A549 (cell line): ENCODE data around the gene KMT2C. TPM values are rescaled to one million over a fixed set of nuclear protein-coding genes. Genes with fewer than 3 reads are reported as not detected.

ENCODE experiments used
- ATAC-seq, 2 experiments: fragments of 200-7000 bp in 1 of 2; fragments of >200 bp in 1 of 2; cut with Nextera tagmentation in 1 of 2; cut with Tn5 transposase in 1 of 2; 3 replicates each; pipeline versions ENCODE4 v1.8.0 to v1.9.1; 2018 to 2020; ENCODE audit warnings: mild to moderate bottlenecking in 1 of 2, moderate library complexity in 1 of 2
- CTCF ChIA-PET: fragments of 300-600 bp; sonication (Branson Sonifier 250); formaldehyde crosslinking; extraction: SDS; loops from one replicate; lab custom pipeline; 2021; ENCODE audit warnings: antibody characterized with exemption, inconsistent platforms; lab: Yijun Ruan, JAX
- POLR2A ChIA-PET: fragments of 350-600 bp; formaldehyde crosslinking; extraction: SDS; loops from one replicate; lab custom pipeline; 2021; ENCODE audit warnings: antibody characterized with exemption, inconsistent platforms; lab: Yijun Ruan, JAX
- DNase-seq, 2 experiments: peaks; one replicate each; pipeline versions ENCODE4 v3.0.0 to v3.0.0-alpha.2; 2011 to 2016; ENCODE audit warnings: low read depth in 1 of 2, low spot score in 1 of 2
- FAIRE-seq: peaks from 2 replicates; lab custom pipeline; 2011; peaks lifted over from hg19 to GRCh38; lab: Jason Lieb, UNC
- H3K27ac ChIP-seq, 2 experiments: fragments of >200 bp; sonication (Bioruptor Twin); formaldehyde crosslinking; 3 replicates each; pipeline ENCODE4 v1.5.1; 2016 to 2017
- H3K4me1 ChIP-seq: fragments of >200 bp; sonication (Bioruptor Twin); formaldehyde crosslinking; 3 replicates; pipeline ENCODE4 v1.6.1; 2016
- H3K4me2 ChIP-seq: fragments of >200 bp; sonication (Bioruptor Twin); formaldehyde crosslinking; 3 replicates; pipeline ENCODE4 v1.6.1; 2016
- H3K4me3 ChIP-seq: fragments of >200 bp; sonication (Bioruptor Twin); formaldehyde crosslinking; 3 replicates; pipeline ENCODE4 v1.5.1; 2016
- H3K9me3 ChIP-seq: fragments of >200 bp; sonication (Bioruptor Twin); formaldehyde crosslinking; 3 replicates; pipeline ENCODE4 v1.6.1; 2016
- CHD2 ChIP-seq: fragments of 150-350 bp; IDR thresholded peaks from 2 replicates; pipeline ENCODE4 v1.6.1; 2014; ENCODE audit warnings: low read length; ENCODE audit not compliant: partially characterized antibody
- CHD4 ChIP-seq: fragments of 200-600 bp; sonication (generic); IDR thresholded peaks from 2 replicates; pipeline ENCODE4 v1.6.1; 2016; ENCODE audit warnings: antibody characterized with exemption, mild to moderate bottlenecking, borderline replicate concordance
- EHF ChIP-seq: fragments of 250-450 bp; sonication (Bioruptor Pico); IDR thresholded peaks from 2 replicates; pipeline ENCODE4 v1.5.0; 2020; ENCODE audit warnings: mild to moderate bottlenecking
- FOSB ChIP-seq: fragments of 250-450 bp; sonication (Bioruptor Pico); IDR thresholded peaks from 2 replicates; pipeline ENCODE4 v1.5.0; 2020; ENCODE audit warnings: mild to moderate bottlenecking, moderate library complexity
- FOSL2 ChIP-seq, 2 experiments: fragments of 450-650 bp in 1 of 2; fragments of >200 bp in 1 of 2; sonication (Bioruptor Twin) in 1 of 2; formaldehyde crosslinking; IDR thresholded peaks; 2 replicates each; pipeline versions ENCODE4 v1.5.0 to v1.6.1; 2016 to 2020; ENCODE audit warnings: mild to moderate bottlenecking in 1 of 2, moderate library complexity in 1 of 2
- FOXS1 ChIP-seq: fragments of 250-450 bp; sonication (Bioruptor Pico); IDR thresholded peaks from 2 replicates; pipeline ENCODE4 v1.5.0; 2020; ENCODE audit warnings: mild to moderate bottlenecking, moderate library complexity
- JUN ChIP-seq, 2 experiments: fragments of >200 bp; sonication (Bioruptor Twin); formaldehyde crosslinking; IDR thresholded peaks; 2 replicates in 1 of 2; 3 replicates in 1 of 2; pipeline ENCODE4 v1.6.1; 2016 to 2017
- JUNB ChIP-seq: fragments of >200 bp; sonication (Bioruptor Twin); formaldehyde crosslinking; IDR thresholded peaks from 2 replicates; pipeline ENCODE4 v1.6.1; 2016
- KDM1A ChIP-seq: fragments of 200-600 bp; sonication (generic); IDR thresholded peaks from 2 replicates; pipeline ENCODE4 v1.6.1; 2016; ENCODE audit warnings: low read depth, mild to moderate bottlenecking
- MAFK ChIP-seq: fragments of 450-650 bp; IDR thresholded peaks from 2 replicates; pipeline ENCODE4 v1.6.1; 2014; ENCODE audit not compliant: partially characterized antibody
- MAX ChIP-seq: IDR thresholded peaks from 2 replicates; pipeline ENCODE4 v1.6.1; 2012
- MAZ ChIP-seq: fragments of 150-350 bp; IDR thresholded peaks from 2 replicates; pipeline ENCODE4 v1.6.1; 2014; ENCODE audit warnings: antibody characterized with exemption, low read depth, low read length, borderline replicate concordance
- MYC ChIP-seq: IDR thresholded peaks from 2 replicates; pipeline ENCODE4 v1.6.1; 2012; ENCODE audit warnings: mild to moderate bottlenecking, inconsistent platforms, low read length, improper control_type of control experiment, borderline replicate concordance
- NFE2L2 ChIP-seq: fragments of 150-350 bp; conservative IDR thresholded peaks from 2 replicates; pipeline ENCODE4 v1.6.1; 2014; ENCODE audit warnings: low read length
- NPAS2 ChIP-seq: fragments of 250-450 bp; sonication (Bioruptor Pico); IDR thresholded peaks from 2 replicates; pipeline ENCODE4 v1.8.0; 2022; ENCODE audit warnings: mild to moderate bottlenecking, moderate library complexity, borderline replicate concordance
- NR3C1 ChIP-seq: fragments of >200 bp; sonication (Bioruptor Twin); formaldehyde crosslinking; IDR thresholded peaks from 3 replicates; pipeline ENCODE4 v1.6.1; 2017
- PHF8 ChIP-seq: fragments of 200-600 bp; sonication (generic); IDR thresholded peaks from 2 replicates; pipeline ENCODE4 v1.6.1; 2016; ENCODE audit warnings: low read depth, mild to moderate bottlenecking, antibody characterized with exemption, moderate library complexity, borderline replicate concordance
- RCOR1 ChIP-seq: fragments of 150-350 bp; IDR thresholded peaks from 2 replicates; pipeline ENCODE4 v1.6.1; 2014; ENCODE audit warnings: antibody characterized with exemption, low read length, low read depth
- RNF2 ChIP-seq: fragments of 200-600 bp; sonication (generic); IDR thresholded peaks from 2 replicates; pipeline ENCODE4 v1.6.1; 2016; ENCODE audit warnings: low read depth, mild to moderate bottlenecking, antibody characterized with exemption, moderate library complexity, borderline replicate concordance
- TFCP2L1 ChIP-seq: fragments of 250-450 bp; sonication (Bioruptor Pico); IDR thresholded peaks from 2 replicates; pipeline ENCODE4 v1.5.0; 2021; ENCODE audit warnings: mild to moderate bottlenecking
- ZC3H11A ChIP-seq: fragments of 450-650 bp; IDR thresholded peaks from 2 replicates; pipeline ENCODE4 v1.6.1; 2014; ENCODE audit warnings: antibody characterized with exemption, mild to moderate bottlenecking
- ZFP36 ChIP-seq: fragments of 450-650 bp; IDR thresholded peaks from 2 replicates; pipeline ENCODE4 v1.6.1; 2014; ENCODE audit warnings: borderline replicate concordance; ENCODE audit not compliant: partially characterized antibody
- ZSCAN20 ChIP-seq: fragments of 250-450 bp; sonication (Bioruptor Pico); IDR thresholded peaks from 2 replicates; pipeline ENCODE4 v1.8.0; 2022; ENCODE audit warnings: mild to moderate bottlenecking, moderate library complexity
- WGBS: methylation state at CpG from one replicate; pipeline ENCODE4 v1.1.6; 2017; ENCODE audit errors: missing lambda C conversion rate; 5-methylcytosine and 5-hydroxymethylcytosine counted together
- polyA plus RNA-seq, 4 experiments: library from polyadenylated mRNA; depleted of rRNA in 3 of 4; stranded (reverse); fragments of >200 nt; fragmentation: RNase III in 1 of 4; extraction: RNeasy Plus Mini Kit Qiagen cat#74134 plus additional on column Dnase treatment in 1 of 4; gene quantifications; 2 replicates in 3 of 4; 3 replicates in 1 of 4; pipeline ENCODE4 v1.2.3, GENCODE V29; 2011 to 2017
- TF ChIP-seq, protein P1 (sequence below): fragments of >200 bp; sonication (Bioruptor Twin); formaldehyde crosslinking; IDR thresholded peaks from 3 replicates; pipeline ENCODE4 v1.6.1; 2016
- TF ChIP-seq, protein P2 (sequence below): fragments of >200 bp; sonication (Bioruptor Twin); formaldehyde crosslinking; IDR thresholded peaks from 3 replicates; pipeline ENCODE4 v1.5.1; 2016
- TF ChIP-seq, protein P3 (sequence below): fragments of 250-450 bp; sonication (Bioruptor Pico); IDR thresholded peaks from 2 replicates; pipeline ENCODE4 v1.5.0; 2020; ENCODE audit warnings: low read depth, mild to moderate bottlenecking, moderate library complexity

KMT2C gene
- polyA plus RNA-seq, 2 of the 4 experiments (the other 2 are of a cell fraction): 4.2 to 13.1 TPM

GRCh38 chr7:152333134-152333533, 102.7 kb downstream of the KMT2C start:
- ChIA-PET CTCF (interaction anchor here (0.6 to 4.5 kb wide), 2 partner anchors 8 to 370 kb away, joined by 3 to 16 read pairs; no protein-coding TSS in a partner anchor), POLR2A (no interaction called here)
- no peak for DNase-seq
- no peaks in the 10 kb centered on the region for H3K9me3 ChIP-seq
- H3K27ac ChIP-seq: no peak overlapping the region
- 0 out of 3 replicates have a peak, but pooled peaks cover 3% of the 10 kb centered on the region for H3K4me1 ChIP-seq
- H3K4me2 ChIP-seq: no peak overlapping the region
- WGBS: 90% methylated on average over 2 of the region's 2 CpGs
- no peak for TF ChIP-seq ZC3H11A
- no peak for TF ChIP-seq CHD2
- no peak for TF ChIP-seq ZSCAN20 (CRISPR knock-in tag)
- no peak for TF ChIP-seq PHF8
- TF ChIP-seq MAFK: no peak
- TF ChIP-seq RNF2: no peak
- no peak for TF ChIP-seq KDM1A
- no peak for TF ChIP-seq NFE2L2
- no peak for FAIRE-seq
- ATAC-seq: no peak
- no peak overlapping the region for H3K4me3 ChIP-seq

- POLR2A ChIA-PET: interaction anchor here (0.6 kb wide), 1 partner anchor 153 kb away, joined by 4 read pairs; no protein-coding TSS in a partner anchor
- CTCF ChIA-PET: interaction anchor here (4.5 kb wide), 1 partner anchor 10 kb away, joined by 16 read pairs; no protein-coding TSS in a partner anchor
- H3K27ac ChIP-seq: no peak overlapping the region
- H3K4me2 ChIP-seq: no peak overlapping the region
- no peaks in the 10 kb centered on the region for H3K4me1 ChIP-seq
- FAIRE-seq: no peak
- H3K4me3 ChIP-seq: no peak overlapping the region
- H3K9me3 ChIP-seq: no peaks in the 10 kb centered on the region
- DNase-seq: no peak
- no peak for ATAC-seq
- WGBS: 95% methylated on average over 2 of the region's 2 CpGs
- TF ChIP-seq ZC3H11A: no peak
- TF ChIP-seq MAFK: peak; percentile 18
- no peak for TF ChIP-seq MAX
Observed at GRCh38 chr7:152330827-152331226, 105.0 kb downstream of the KMT2C start.

DNA sequence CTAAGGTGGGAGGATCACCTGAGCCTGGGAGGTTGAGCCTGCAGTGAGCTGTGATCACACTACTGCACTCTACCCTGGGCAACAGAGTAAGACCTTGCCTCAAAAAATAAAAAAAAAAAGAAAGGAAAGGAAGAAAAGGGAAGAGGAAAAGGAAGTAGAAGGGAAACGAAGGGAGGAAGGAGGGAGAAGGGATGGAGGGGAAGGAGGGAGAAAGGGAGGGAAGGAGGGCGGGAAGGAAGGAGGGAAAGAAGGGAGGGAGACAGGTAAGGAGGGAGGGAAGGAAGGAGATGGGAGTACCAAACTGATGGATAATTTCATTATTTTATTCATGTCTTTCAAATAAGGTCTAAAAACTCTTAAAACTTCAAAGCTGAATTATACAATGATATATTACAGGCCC, 106.3 kb downstream of the KMT2C start:
- H3K4me2 ChIP-seq: no peak overlapping the region
- no peak overlapping the region for H3K27ac ChIP-seq
- no peaks in the 10 kb centered on the region for H3K9me3 ChIP-seq
- 79% methylated on average over 1 of the region's 2 CpGs for WGBS
- ATAC-seq (no peak), DNase-seq (no peak), FAIRE-seq (no peak)
- ChIA-PET POLR2A (interaction anchor here (0.6 kb wide), 1 partner anchor 166 kb away, joined by 4 read pairs; no protein-coding TSS in a partner anchor), CTCF (interaction anchor here (1.0 to 4.5 kb wide), 3 partner anchors 11 to 12 kb away, joined by 3 to 16 read pairs (median 3); no protein-coding TSS in a partner anchor)
- no peaks in the 10 kb centered on the region for H3K4me1 ChIP-seq
- TF ChIP-seq, protein P1, sequence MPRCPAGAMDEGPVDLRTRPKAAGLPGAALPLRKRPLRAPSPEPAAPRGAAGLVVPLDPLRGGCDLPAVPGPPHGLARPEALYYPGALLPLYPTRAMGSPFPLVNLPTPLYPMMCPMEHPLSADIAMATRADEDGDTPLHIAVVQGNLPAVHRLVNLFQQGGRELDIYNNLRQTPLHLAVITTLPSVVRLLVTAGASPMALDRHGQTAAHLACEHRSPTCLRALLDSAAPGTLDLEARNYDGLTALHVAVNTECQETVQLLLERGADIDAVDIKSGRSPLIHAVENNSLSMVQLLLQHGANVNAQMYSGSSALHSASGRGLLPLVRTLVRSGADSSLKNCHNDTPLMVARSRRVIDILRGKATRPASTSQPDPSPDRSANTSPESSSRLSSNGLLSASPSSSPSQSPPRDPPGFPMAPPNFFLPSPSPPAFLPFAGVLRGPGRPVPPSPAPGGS: no peak
- TF ChIP-seq ZFP36 (no peak), CHD4 (no peak), JUNB (no peak), NPAS2 (CRISPR knock-in tag) (no peak), NR3C1 (no peak), FOXS1 (no peak), EHF (CRISPR knock-in tag) (no peak), FOSL2 (IDR thresholded peaks at IDR 0.05) (no peak), FOSL2 (CRISPR knock-in tag; IDR thresholded peaks at IDR 0.05) (no peak), MAZ (no peak), MYC (no peak), RCOR1 (no peak), TFCP2L1 (no peak), JUN (IDR thresholded peaks at IDR 0.05) (no peak), FOSB (CRISPR knock-in tag) (no peak)
- TF ChIP-seq, protein P2, sequence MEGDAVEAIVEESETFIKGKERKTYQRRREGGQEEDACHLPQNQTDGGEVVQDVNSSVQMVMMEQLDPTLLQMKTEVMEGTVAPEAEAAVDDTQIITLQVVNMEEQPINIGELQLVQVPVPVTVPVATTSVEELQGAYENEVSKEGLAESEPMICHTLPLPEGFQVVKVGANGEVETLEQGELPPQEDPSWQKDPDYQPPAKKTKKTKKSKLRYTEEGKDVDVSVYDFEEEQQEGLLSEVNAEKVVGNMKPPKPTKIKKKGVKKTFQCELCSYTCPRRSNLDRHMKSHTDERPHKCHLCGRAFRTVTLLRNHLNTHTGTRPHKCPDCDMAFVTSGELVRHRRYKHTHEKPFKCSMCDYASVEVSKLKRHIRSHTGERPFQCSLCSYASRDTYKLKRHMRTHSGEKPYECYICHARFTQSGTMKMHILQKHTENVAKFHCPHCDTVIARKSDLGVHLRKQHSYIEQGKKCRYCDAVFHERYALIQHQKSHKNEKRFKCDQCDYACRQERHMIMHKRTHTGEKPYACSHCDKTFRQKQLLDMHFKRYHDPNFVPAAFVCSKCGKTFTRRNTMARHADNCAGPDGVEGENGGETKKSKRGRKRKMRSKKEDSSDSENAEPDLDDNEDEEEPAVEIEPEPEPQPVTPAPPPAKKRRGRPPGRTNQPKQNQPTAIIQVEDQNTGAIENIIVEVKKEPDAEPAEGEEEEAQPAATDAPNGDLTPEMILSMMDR: no peak
- TF ChIP-seq, protein P3, sequence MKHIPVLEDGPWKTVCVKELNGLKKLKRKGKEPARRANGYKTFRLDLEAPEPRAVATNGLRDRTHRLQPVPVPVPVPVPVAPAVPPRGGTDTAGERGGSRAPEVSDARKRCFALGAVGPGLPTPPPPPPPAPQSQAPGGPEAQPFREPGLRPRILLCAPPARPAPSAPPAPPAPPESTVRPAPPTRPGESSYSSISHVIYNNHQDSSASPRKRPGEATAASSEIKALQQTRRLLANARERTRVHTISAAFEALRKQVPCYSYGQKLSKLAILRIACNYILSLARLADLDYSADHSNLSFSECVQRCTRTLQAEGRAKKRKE: no peak
- H3K4me3 ChIP-seq: no peak overlapping the region
